NCI-H2107 treated with DMSO at 0.1 percent for 48 hours (cell line): ENCODE measurements around the gene HEMGN.

Experiments
- DNase-seq: peaks from one replicate; lab custom pipeline; 2025; ENCODE audit not compliant: unreplicated experiment; lab: John Stamatoyannopoulos, UW

The HEMGN gene

DNA sequence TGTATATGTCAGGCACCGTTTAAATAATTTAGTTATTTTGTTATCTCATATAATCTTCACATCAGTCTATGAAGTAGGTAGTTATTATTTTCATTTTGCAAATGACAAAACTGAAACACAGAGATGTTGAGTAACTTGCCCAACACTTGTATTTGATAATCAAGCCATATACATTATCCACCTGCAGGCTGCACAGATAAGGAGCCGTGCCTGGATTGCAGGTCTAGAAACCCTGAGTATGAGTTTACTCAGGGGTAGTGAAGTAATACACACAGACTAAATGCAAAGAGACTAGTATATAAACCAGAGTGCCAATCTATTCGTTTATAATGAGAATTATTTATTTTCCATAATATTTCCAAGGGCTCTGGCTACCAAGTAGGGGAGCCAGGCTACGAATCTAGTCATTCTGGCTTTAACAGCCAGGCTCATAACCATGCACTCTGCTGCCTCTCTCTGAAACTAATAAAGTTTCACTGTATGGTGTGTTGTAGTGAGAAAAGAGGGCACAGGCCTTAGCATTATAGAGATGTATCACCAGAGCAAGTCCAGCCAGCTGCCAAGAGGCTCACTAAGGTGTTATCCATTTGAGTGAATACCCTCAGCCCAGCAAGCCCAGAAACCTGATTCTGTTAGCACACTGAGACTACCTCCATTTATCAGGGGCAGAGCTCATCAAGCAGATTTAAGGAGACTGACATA is 4.5 kb downstream of the HEMGN start:
- no peak for DNase-seq

DNA sequence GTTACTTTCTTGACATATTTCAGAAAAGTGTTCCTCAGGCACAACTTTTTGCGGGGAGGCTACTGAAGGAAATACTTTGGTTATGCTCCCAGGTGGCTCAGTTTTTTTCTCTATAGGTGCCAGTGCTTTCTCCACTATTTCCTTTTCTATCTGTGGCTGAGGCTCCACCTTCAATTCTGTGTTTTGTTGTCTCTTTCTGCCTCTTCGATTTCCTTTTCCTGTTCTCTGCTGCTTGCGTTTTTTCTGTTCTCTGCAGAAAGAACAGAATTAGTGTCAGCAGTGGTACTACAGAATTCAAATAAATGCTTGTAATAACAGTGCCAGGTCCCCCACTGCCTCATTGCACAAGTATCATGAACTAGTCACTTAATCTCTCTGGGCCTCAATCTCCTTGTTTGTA is 7.0 kb downstream of the HEMGN start:
- no peak for DNase-seq

DNA sequence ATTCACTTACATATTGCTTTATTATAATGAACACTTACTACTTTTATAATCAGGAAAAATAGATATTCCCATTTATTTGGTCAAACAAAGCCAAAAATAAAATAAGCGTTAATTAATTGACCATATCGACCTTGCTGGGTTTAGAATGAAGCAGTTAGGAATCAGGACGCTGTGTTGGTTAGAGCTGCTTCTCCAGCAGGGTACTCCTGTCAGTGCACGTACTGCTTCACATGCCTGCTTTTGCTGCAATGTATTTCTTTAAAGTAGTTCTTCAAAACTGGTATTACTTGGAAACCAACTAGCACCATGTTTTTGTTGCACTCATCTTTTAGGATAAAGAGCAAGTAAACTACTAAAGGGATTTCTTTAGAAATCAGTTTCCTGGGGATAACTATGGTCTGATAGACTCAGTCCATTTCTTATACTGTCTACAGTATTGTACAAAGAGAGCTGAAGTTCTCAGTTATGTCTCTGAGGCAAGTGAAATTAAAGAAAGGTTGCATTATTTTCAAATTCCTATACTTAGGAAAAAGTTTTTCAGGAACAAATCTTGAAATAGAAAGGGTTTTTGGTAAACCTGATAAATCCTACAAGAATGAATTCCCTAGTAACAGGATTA is 8.9 kb downstream of the HEMGN start:
- DNase-seq, result no peak

DNA sequence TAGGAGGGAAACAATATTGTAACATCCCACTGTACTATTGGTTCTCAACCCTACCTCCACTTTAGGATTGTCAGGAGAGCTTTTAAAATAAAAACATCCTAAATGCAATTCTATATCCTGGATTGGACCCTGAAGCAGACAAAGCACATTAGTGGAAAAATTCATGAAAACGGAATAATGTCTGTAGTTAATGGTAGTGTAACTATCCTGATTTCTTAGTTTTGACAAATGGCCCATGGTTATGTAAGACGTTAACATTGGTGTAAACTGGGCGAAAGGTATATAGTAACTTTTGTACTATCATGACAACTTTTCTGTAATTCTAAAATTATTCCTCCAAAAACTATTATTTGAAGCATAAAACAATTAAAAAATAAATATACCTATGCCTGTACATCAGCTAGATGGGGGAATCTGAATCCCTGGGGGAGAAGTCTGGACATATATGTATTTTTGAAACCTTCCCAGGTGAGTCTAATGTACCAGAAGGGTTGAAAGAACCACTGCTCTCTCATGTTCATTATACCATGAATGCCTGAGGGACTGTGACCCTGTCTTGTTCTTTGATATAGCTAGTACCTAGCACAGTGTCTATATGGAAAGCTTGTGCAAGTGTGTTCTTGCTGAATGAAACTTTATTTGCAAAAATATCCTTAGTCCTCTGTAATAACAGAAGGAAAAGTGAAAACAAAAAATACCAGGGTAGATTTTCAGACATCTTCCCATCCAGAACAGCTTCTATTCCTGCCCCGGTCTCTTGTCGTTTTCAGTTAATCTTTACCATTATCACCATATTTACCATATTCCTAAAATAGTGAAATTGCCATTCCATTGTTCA is 12.3 kb downstream of the HEMGN start:
- DNase-seq, result no peak

DNA sequence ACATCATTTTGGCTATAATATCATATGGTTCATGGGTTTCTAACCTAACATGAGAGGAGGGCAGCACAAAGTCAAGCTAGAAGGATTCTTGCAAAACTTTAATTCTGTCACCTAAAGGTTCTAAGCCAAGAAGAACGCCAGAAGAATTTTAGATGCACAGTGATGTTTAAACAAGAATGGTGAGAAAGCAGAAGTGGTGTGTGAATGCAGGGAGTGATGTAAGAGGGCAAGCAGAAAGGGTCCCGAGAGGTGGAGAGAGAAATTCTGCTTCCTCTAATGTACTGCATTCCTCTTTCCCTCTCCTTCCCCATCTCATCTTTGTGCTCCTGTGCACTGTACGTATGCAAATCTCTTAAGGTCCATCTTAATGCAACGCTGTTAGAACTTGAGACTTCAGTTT is 13.6 kb downstream of the HEMGN start:
- DNase-seq, result no peak

DNA sequence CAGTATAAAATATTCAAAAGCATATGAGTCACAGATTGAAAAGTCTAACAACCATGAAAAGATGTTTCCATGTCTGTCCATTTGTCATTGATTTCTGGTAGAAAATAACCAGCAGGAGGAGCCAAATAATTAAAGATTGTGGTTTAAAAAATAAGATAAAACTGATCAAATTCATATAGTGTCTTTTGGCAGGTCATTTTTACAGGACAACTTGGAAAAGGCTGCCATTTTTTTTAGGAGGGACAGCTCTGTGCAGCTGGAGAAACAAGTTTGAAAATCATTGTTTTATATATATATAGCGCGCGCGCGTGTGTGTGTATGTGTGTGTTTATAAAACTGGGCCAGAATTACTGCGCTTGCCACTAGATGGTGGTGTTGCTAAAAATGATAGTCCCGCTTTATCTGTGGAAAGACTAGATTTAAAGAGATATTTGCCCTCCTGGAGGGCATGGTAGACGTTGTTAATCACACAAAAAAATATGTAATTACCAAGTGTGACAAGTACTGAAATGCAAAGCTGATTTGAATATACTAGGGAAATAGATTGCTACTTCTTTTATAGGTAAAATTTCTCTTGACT is 14.4 kb downstream of the HEMGN start:
- DNase-seq, result peak; percentile 64

DNA sequence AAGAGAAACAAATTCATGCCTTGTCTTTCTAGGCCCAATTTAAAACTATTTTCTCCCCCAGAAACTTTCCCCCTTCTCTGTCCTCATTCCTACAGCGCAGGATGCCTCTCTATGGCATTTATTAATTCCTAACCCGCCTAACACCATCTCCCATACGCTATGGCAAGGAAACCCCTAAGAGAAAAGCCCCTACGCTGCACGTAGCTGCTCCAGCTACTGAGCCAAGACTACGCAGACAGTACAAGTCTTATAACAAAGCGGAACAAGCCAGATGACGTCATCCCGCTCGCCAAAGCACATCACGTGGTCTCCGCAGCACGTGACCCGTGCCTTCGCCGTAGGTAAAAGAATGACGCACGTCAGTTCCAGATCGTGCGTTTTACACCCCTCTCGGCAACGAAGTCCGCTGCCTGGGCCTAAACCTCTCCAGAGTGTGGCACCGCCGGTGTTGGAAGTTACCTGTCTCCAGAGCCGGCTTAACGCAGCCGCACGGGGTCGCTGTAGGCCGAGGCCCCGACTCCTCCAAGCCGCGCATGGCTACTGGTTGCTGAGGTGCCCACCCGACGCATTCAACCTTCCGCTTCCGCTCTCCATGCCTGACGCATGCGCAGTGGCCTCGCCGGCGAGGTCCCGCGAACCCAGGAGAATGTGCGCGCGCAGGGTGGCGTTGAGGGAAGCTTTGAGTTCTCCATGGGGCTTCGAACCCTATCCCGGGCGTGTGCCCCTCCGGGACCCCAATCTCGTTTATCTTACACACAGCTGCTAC is 15.8 kb downstream of the HEMGN start, which contains the start of gene TRMO:
Gene TRMO (minus strand): TSS at position 542 of the 766 bp plus-strand sequence. CDS start 7 bp downstream, at position 535.
- DNase-seq, result peak; percentile 92

DNA sequence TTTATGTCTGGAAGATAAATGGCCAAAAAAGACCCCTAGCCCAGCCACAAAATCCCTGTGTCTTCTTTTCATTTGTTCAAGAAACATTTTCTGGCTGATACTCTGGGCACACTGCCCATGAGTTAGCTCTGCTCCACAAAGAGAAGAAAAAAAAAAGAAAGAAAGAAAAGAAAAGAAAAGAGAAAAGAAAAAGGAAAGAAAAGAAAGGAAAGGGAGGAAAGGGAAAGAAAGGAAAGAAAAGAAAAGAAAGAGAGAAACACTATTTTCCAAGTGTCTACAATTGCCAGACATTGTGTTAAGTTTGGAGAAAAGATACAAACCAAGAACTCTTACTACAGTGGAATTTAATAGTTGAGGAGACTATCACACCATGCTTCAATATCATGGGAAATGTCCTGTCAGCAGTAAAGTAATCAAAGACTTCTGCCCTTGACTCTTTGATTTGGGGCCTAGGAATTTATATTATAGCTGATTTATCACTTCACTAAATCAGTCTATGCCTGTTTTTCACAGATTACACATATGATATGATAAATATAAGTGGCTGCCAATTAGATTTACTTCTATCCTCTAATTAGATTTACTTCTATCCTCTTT is 18.7 kb downstream of the HEMGN start:
- DNase-seq, result no peak

DNA sequence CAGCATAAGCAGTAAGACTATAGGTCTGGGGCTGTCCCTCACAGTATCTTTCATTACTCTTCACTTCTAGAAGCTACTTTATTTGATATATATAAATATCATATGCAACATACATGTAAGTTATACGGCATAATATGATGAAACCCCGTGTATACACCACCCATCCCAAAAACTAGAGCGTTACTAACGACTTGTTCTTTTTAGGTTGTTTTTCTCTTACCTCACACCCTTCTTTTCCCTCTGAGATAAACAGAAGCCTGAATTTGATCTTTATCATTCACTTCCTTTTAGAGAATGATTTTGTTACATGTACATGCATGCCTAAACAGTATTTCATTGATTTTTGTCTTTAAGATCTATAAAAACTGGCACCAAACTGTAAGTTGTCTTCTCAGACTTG is 19.4 kb downstream of the HEMGN start:
- no peak for DNase-seq

DNA sequence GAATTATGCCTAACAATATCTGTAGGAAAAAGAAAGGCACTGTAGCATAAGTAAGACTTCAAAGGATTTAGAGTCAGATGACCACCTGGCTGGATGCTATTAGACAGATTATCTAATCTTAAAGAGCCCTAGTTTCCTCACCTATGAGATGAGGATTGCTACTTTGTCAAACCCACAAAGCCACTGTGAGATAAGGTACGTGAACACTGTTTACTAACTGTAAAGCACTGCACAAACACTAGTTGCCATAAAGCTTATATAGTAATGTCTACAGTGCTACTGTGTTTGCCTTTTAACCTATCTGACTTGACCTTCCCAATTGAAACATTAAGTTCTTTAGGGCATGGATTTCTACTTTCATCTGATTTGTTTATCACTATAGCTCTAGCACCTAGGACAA is 26.0 kb downstream of the HEMGN start:
- DNase-seq, result no peak

DNA sequence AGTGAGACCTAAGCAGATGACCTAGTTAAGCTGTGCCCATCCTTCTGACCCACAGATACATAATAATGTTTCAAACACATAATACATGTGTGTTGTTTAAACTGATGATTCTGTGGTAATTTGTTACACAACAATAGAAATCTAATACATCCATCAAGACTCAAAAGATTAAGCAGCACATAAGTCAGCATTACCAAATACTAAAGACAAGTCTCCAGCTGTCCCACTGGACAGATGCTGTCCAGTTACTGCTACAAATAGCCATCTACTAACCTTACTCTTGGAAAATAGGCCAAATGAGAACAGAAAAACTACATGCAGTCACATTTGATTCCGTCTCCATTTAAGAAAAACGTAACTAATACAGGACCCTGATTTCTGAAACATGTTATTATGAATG is 26.4 kb downstream of the HEMGN start:
- no peak for DNase-seq

DNA sequence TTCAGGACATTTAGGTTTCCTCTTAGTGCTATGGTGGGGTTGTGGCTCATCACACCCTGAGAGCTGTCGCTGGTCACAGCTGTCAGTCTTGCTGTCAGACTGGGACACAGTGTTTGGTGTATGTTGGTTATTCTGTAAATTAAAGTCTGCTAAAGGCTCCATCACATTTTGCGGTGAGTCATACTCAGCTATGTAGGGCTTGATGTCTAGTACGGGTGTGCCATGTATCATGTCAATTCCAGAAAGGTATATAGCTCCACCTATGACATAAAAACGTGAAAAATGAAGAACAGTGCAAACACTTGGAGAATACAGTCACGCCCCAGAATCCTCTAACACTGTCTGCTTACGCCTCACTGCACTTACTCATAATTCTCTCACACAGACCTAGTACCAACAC is 27.6 kb downstream of the HEMGN start:
- DNase-seq, result no peak

DNA sequence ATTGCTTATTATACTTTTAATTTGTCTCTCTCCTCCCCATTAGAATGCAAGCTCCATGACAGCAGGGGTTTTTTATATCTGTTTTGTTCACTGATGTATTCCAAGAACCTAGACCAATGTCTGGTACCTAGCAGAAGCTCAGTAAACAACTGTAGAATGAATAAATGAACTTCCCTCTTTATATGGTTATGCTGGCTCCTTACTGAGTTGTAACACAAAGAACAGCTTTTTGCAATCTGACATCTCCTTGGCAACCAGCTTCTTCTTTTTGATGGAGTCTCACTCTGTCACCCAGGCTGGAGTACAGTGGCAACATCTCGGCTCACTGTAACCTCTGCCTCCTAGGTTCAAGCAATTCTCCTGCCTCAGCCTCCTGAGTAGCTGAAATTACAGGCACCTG is 29.3 kb downstream of the HEMGN start:
- DNase-seq, result no peak

DNA sequence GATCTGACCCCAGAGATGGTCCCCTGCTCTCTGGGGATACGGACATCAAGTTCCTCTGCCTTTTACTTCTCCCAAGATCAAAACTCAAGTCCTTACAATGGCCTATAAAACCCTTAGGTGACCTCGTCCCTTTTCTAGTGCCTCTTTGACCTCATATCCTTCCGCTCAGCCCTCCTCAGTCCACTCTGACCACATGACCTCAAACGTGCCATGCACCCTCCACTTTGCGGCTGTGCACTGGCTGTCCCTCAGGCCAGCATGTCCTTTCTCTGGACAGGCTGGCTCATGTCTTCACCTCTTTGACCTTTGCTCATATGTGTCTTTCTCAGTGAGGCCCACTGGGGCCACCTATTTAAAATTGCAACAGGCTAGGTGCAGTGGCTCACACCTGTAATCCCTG is 30.3 kb downstream of the HEMGN start:
- no peak for DNase-seq

DNA sequence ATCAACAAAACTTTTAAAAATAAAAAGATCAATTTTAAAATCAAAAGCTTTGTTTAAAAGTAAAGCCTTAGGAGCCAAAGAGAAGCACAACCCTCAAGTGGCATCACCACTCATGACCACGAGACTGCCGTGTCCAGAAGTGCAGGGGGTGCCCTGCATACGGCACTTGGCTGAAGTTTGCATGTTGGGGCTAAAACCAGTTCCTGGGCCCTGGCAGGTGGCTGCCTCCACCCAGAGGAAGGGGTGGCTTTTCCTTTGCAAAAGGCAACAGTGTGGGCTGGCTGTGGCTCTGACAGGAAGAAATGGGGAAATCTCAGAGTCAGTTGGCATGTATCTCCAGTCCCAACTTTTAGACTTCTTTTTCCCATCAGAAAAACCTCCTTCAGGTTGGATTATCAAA is 30.9 kb downstream of the HEMGN start:
- no peak for DNase-seq

DNA sequence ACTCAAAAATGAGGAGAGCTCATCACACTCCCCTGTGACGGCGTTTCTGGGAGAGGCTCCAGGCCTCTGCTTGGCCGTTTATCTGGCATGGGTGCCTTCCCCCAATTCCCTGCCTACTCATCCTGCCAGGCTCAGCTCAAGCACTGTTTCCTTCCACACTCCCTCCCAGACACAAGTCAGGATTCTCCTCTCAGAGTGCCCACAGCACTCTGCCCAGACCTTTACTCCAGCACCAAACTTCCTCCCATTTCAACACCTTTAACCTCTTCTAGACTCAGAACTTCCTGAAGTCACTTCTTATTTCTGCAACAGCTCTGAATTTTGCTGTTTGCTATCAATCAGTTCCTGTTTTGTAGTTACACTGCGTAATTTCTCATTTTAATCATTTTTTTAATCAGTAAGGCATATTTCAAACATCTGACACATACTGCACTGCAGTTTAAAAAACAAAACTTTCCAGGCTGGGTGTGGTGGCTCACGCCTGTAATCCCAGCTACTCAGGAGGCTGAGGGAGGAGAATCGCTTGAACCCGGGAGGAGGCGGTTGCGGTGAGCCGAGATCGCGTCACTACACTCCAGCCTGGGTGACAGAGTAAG is 31.6 kb downstream of the HEMGN start:
- no peak for DNase-seq

DNA sequence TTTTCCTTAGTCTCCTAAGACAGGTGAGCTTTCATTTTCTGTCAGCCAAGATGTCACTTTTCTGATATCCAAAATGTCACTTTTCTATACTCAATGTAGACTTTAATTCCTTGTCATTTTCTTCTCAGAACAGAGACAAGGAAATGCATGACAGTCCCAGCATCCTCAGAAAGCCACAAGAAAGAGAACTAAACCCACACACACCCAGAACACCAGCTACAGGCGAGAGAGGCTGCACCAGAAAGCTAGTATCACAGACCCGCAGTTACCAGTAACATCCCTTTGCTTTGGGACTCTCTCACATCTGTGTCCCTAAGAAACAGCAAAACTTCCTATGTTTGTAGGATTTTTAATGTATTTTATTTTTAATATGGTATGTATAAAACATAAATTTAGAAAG is 32.7 kb downstream of the HEMGN start:
- DNase-seq, result no peak

DNA sequence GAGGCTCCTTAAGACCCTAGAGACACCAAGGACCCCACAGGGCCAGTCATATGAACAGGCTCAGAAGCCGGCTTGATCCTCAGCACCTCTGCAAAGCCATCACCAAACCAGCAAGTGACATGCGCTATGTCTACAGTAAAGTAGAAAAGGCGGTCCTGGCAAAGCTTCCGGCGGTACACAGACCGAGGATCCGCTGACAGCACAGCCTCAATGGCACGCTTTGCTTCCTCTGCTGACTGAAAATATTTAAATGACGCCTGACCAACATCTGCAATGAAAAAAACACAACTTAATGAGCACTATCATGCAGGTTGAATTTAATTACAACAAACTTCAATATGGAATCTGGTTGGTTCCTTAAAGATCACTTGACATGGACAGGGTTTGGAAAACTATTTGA is 33.2 kb downstream of the HEMGN start:
- no peak for DNase-seq

DNA sequence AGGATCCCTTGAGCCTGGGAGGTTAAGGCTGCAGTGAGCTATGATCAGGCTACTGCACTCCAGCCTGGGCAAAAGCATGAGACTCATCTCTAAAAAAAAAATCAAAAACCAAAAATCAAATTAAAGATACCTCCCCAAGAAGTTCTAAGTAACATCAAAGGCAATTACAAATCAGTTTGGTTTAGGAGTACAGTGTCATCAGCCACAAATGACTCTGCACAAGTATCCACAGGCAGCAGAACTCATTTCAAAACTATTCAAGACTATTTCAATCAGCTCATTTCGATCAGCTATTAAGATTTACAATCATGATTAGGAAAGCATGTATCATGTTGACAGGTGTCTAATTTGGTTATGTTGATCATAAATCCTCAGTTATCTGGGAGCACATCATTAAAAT is 34.8 kb downstream of the HEMGN start:
- DNase-seq, result no peak
